ENCODE data around the gene SYTL3.

DNA sequence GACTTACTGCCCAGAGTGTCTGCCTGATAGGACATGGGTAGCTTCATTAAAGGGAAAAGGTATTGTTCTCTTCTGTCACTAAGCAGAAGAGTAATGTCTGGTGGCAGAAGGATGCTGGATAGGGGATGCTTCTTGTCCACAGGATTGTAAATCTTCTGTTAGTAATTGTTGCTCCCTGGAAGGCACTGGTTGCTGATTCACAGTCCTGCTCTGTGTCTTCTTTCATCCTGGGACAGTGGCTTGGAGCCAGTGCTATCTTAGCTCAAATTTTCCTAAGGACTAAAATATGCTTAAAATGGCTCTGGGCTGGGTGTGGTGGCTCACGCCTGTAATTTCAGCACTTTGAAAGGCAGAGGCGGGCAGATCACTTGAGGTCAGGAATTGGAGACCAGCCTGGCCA lies 48.0 kb downstream of the SYTL3 start:
- no peak for TF ChIP-seq CTCF (IDR thresholded peaks at IDR 0.05)
- TF ChIP-seq POLR2A (IDR thresholded peaks at IDR 0.05) = no peak

All from lower leg skin (tissue), 3 donors.